AG08395 (cell line): Measurements from ENCODE around the gene FOXR1.
"Not testable (repeated sequence)": the region's sequence is repeated elsewhere in the genome, so short reads cannot be mapped to it uniquely, and the experiment has no call there.

Source experiments
- DNase-seq: peaks from one replicate; pipeline ENCODE4 v3.0.0; 2012; ENCODE audit warnings: mixed read lengths, low spot score

Gene FOXR1

DNA sequence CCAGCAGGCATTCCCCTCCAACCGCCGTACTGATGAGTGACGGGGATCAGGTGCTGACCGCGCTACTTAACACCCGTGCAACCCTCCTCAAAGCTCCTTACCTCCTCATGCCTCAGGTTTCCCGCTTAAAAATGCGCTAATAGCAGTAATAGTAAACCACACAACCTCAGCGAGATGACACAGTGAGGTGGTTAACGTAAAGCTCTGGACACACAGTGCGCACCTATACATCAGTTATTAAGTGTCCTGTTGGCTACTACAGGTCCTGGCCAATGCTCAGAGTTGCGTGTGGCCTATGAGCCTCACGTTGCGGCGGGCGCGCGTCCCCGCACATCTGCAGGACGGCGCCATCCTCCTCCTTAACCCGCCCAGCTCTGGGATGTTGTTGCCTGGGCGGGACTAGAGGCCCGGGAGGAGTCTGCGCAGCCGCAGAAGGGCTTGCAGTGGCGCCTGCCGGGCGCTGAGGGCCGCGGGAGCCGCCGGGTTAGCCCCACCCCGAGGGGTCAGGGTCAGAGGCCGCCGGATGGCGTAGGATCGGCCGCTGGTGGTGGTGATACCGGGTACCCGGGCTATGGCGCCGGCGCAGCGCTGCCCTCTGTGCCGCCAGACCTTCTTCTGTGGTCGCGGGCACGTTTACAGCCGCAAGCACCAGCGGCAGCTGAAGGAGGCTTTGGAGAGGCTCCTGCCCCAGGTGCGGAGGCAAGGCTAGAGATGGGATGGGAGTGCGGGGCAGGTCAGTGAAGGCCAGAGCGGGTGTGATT, 26.2 kb downstream of the FOXR1 start, which contains the start of gene CENATAC:
Gene CENATAC, plus strand, starts transcription at position 512 of the 761 bp plus-strand sequence. Its CDS starts 60 bp downstream, at position 572.
- peak; percentile 100 for DNase-seq

DNA sequence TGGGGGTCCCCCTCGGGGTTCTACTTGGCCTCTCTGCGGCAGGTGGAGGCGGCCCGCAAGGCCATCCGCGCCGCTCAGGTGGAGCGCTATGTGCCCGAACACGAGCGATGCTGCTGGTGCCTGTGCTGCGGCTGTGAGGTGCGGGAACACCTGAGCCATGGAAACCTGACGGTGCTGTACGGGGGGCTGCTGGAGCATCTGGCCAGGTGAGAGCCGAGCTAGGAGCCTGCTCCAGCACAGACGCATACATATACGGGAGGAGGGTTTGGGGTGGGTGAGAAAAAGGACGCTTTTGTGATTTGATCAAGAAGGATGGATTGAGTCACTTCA, 26.8 kb downstream of the FOXR1 start:
- no peak for DNase-seq

DNA sequence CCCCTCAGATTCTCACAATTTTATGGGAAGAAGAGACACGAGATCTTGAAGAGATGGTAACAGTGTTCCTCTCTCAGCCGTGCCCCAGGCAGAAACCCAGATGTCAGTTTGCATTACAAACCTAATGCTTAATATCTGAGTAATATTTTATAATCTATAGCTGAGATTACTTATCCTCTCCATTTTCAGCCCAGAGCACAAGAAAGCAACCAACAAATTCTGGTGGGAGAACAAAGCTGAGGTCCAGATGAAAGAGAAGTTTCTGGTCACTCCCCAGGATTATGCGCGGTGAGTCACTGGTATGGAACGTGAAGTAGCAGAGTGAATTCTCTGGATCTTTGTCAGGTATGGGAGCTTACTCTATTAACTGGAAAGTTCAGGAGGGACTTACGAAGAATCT, 27.3 kb downstream of the FOXR1 start:
- DNase-seq, result peak; percentile 51

DNA sequence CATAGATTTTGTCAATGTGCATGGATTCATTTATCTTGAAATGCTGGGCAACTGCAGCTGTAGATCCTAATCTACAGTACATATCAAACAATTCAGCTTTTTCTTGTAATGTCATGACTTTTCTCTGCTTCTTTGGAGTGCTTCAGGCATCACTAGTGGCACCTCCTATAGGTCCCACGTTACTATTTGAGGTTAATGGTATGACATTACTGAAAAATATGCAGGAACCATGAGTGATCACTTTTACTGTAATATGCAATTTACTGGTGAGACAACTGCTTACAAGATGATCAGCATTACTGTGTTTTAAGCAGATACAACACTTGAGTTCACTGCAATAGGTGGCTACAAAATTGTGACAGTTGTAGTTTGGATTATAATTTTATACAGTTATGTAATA, 29.3 kb downstream of the FOXR1 start:
- no peak for DNase-seq

DNA sequence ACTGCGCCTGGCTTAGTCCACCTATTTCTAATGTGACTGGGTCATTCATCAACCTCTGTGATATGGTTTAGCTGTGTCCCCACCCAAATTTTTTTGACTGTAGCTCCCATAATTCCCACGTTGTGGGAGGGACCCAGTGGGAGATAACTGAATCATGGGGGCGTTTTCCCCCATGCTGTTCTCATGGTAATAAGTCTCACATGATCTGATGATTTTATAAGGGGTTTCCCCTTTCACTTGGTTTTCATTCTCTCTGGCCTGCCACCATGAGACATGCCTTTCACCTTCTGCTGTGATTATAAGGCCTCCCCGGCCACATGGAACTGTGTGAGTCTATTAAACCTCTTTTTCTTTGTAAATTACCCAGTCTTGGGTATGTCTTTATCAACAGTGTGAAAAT, 35.1 kb downstream of the FOXR1 start:
- DNase-seq, result no peak

DNA sequence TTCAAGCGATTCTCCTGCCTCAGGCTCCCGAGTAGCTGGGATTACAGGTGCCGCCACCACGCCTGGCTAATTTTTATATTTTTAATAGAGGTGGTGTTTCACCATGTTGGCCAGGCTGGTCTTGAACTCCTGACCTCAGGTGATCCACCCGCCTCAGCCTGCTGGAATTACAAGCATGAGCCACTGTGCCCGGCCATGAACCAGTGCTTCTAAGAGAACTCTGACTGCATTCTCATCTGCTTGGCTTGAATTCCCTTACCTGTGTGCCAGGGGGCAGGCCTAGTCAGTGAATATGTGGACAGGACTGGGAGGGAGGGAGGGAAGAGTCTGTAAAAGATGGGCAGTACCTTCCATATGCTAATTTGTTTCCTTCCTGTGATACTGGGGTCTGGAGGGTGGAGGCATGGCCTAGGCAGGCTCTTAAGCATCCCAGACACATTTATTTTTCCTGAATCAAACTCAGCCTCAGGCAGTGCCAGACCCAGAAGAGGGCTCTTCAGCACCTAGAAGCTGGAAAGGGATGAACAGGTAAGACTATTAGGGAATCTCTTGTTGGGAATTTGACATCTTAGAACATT, 40.0 kb downstream of the FOXR1 start:
- no peak for DNase-seq

DNA sequence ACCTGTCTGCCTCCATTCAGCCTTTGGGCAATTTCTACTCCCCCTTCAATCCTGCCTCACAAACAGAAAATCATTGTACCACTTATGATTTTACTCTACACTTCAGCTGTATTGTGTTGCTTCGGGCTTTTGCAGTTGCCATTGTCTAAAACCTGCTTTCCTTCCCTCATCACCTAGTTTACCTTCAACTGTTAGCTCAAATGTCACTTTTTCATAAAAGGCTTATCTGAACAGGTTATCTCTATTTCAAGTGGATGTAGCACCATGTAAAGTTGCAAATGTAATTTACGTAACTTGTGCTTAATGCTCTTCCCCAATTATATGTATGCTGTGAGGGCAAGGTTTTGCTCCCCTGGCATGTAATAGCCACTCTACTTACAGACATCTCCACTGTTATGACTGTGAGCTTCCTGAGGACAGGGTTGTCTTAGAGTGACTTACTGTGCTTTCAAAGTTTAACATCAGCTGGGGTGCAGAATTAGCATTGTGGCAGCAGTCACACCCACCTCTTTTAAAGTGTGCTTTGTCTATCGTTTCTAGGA, 41.1 kb downstream of the FOXR1 start:
- DNase-seq, result no peak

DNA sequence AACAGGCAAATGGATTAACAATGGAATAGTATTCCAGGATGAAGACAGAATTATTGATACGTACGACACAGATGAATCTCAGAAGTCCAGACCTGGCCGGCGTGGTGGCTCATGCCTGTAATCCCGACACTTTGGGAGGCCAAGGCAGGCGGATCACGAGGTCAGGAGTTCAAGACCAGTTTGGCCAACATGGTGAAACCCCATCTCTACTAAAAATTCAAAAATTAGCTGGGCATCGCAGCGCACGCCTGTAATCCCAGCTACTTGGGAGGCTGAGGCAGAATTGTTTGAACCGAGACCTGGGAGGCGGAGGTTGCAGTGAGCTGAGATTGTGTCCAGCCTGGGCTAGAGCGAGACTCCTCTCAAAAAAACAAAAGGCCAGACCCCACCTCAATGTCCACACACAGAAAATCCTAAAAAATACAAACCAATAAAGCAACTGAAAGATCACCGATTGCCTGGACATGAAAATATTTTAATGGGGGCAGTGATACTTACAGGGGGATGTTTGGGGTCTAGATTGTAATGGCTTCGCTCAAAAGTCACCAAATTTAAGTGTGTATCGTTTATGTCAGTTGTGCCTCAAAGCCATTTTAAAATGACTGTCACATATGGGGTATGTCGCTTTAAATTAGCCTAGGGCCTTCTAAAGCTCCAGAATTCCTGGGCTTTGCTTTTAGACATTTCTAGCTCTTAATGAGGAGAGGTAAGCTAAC, 42.8 kb downstream of the FOXR1 start:
- no peak for DNase-seq

DNA sequence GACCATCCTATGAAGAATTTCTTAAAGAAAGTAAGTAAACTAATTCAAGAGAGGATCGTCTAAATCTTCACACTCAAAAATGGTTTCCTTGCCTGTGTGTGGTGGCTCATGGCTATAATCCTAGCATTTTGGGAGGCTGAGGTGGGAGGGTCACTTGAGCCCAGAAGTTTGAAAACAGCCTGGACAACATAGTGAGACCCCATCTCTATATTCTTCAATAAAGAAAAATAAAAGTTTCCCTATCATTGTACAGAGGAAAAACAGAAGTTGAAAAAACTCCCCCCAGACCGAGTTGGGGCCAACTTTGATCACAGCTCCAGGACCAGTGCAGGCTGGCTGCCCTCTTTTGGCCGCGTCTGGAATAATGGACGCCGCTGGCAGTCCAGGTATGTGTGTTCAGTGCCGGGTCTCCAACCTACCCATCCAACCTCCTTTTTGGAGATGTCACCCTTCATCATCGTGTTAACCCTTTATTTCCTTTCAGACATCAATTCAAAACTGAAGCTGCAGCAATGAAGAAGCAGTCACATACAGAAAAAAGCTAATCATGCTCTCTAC, 43.6 kb downstream of the FOXR1 start:
- DNase-seq, result no peak

DNA sequence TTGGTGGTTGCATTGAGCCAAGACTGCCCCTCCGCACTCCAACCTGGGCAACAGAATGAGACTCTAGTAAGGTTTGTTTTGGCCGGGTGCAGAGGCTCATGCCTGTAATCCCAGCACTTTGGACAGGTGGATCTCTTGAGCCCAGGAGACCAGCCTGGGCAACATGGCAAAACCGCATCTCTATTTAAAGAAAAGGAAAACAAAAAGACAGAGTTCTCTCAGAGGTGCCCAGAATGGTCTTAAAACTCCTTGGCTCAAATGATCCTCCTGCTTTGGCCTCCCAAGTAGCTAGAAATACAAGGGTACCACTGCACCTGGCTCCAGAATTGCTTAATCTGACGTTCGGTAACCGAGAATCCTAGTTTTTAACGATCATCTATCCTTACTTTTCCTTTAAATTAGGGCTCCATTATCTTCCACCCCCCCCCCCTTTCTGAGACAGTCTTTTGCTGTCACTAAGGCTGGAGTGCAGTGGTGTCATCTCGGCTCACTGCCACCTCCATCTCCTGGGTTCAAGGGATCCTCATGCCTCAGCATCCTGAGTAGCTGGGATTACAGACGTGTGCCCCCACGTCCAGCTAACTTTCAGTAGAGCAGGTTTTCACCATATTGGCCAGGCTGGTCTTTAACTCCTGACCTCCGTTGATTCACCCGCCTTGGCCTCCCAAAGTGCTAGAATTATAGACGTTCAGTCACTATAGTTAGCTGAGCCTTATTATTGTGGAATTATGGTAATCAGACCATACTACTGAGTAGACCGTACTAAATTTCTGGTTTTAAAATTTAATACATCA, 44.9 kb downstream of the FOXR1 start:
- no peak for DNase-seq

DNA sequence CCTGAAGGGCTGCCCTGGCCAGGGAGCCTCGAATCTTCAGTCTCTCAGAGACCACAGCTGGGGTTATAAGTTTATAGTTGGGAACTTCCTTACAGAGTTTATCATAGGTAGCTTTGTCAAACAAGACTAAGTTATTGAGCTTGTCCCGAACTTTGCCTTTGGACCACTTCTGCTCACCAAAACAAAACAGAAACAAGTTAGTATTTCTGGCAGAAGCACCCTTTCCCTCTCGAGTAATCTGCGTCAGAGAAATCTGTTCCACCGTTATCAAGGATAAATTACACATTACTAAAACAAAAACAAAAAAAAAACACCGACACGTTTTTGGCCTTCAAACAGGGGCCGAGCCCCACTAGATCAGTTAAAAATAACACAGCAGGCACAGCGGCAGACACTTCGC, 45.8 kb downstream of the FOXR1 start:
- not testable (repeated sequence) for DNase-seq

DNA sequence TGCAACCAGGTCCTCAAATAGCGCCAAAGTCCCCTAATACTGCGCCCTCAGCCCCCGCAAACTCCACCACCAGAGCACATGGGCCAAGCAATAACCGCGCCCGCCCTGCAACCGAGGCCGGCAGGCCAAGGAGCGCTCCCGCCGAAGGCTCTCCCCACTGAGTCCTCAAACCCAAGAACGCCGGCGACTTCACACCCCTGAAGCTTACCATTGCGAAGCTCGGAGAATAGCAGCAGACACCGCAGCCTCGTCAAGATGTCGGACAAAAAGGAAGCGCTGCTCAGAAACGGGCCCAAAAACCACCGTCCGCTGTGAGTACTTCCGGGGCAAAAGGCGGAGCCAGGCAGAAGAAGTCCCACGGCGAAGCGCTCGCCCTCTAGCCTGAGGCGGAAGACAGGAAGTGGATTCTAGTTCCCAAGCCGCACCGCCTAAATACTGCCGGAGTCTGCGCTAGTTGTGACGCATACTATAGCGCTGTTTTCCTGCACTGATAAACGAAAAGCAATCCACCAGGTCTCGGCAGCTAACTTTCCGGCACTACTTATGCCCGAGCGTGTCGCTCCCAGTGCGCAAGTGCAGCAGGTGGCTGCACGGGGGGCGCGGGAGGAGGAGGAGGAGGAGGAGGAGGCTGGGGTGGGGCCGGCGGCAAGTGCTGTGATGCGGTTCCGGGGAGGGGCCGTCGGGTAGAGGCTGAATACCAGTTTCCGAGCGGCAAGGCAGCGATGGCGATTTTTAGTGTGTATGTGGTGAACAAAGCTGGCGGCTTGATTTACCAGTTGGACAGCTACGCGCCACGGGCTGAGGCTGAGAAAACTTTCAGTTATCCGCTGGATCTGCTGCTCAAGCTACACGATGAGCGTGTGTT, 46.7 kb downstream of the FOXR1 start, which contains the start of the genes RPS25 and TRAPPC4:
Gene RPS25, minus strand, starts transcription at position 270 of the 865 bp plus-strand sequence. Its CDS starts 59 bp downstream, at position 211.
Gene TRAPPC4, plus strand, starts transcription at position 693 of the 865 bp plus-strand sequence. Its CDS starts 30 bp downstream, at position 723.
- peak; percentile 96 for DNase-seq

DNA sequence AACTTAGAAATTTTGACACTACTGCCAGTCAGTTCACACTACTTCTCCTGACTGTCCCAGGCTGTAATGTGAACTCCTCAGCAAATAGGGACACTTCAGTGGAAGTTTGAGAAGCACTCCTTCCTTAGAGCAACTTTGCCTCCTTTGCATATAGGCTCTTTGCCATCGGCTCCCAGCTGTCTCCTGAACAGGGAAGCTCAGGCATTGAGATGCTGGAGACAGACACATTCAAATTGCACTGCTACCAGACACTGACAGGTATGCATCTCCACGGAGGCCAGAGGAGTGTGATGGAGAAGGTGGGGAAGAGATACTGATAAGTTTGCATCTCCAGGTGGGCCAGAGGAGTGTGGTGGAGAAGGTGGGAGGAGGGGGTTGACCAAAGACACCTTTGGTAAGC, 48.4 kb downstream of the FOXR1 start:
- DNase-seq, result no peak

DNA sequence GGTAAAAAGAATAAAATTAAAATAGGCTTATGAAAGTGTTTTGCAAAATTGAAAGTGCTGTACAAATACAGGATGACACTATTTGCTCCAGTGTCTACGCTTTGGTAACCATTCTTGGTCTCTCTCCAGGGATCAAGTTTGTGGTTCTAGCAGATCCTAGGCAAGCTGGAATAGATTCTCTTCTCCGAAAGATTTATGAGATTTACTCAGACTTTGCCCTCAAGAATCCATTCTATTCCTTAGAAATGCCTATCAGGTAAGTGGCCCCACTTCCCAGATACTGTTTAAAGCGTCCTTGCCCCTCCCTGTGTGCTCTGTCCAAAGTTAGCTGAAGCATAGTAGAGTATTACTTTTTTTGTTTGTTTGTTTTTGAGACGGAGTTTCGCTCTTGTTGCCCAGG, 50.1 kb downstream of the FOXR1 start:
- no peak for DNase-seq

DNA sequence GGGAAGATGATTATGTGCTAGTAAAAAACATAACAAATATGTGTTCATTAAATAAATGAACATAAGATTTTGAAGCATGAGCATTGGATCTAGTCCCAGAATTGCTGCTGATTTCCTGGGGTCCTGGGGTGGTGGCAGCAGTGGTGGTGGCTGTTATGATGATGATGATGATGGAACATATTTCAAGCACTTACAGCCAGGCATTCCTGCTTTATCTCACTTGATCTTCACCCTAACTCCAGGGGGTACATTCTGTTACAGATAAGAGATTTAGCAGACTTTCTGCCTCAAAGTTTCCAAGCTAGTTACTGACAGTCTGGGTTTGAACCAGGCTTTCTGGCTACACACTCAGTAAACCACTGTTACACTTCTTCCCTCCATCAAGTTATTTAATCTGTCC, 52.2 kb downstream of the FOXR1 start:
- no peak for DNase-seq

DNA sequence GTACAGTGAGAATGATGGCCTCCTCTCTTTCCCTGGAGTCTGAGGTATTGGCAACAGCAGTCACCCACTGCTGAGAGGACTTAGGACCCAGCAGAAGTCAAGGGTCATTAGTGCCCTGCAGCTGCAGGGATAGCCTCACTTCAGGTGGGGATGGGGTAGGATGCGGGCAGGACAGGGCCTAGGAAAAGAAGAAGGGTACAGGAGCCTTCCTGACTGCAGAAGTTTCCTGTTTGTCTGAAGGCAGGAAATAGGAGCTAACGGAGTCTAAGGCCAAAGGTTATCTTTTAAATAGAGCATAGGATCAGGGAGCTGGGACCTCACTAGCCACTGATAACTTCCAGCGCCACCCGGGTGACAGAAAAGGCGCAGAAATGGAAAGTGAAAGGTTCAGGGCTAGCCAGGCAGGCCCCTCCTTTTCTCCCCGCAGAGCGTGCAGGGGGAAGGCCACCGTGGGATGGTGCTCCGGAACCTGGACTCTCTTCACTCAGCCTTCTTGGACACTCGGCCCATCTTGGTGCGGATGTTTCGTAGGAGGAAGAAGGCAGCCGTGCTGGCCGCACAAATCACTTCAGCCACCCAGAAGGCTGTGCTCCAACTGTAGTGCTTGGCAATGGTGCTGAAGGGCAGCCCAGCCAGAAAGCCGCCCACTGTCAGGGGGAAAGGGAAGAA, 53.0 kb downstream of the FOXR1 start:
- DNase-seq, result no peak

DNA sequence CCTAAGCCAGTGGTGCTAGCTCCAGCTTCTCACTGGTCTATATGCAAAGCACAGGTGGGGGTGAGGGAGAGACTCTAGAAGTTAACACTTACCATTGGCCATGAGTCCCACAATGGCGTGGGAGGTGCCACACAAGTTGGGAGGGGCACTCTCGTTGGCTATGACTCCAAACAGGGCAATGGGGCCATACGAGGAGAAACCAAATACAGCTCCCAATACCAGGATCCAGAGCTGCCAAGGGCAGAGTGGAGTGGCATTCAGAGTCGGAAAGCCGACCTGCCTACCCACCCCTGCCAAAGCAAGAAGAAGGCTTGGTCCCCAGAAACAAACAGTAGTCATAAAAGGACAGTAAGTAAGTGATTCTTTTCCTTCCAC, 53.5 kb downstream of the FOXR1 start:
- DNase-seq, result no peak

DNA sequence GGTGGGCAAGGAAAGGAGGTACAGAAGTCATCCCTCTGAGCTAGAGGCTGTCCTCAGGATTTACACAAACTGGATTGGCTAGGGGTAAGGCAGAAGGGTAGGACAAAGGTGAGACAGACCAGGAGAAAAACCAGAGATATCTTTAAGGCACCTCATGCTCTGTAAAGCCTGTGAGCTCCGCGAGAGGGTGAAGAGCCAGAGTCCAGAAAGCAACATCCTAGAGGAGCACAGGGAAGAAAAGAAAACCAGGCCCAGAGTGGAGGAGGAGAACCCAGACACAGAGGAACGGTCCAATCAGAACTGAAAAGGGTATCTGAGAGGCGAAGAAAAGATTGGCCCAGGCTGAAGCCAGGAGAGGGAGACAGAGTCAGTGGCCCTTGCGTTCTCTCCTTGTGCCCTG, 54.0 kb downstream of the FOXR1 start:
- DNase-seq, result no peak

DNA sequence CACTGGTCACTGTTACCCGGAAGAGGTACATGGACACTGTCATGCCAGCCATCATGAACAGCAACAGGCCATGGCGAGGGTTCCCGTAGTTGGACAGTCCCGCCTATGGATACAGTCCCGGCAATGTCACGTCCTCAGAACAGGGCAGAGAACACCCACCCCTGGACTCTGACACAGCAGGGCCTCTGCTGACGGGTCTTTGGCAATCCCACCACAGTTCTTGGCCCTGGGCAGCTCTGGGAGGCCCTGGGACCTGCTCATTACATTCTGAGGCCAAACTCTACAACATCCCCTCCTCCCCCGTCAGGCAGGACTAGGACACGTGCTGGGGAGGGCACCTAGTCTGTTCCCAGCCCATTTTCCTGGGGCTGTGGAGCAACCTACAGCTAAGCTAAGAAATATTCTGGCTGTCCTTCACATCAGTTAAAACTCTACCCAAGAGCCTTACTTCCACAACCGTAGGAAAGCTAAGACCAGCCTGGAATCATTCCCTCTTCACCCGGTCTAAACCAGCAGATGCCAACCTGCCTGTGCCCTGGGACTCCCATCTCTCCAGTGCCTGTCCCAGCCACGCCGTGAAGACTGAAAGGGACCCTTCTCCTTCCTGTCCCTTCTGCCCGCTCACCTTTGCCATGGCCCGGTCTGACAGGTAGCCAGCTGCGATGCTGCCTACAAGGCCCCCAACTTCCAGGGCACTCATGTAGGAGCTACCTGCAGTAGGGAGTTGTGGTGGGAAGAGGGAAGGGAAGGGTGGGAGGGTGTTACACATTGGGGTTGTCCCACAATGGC, 54.6 kb downstream of the FOXR1 start:
- DNase-seq, result no peak
